Measurements from ENCODE around the gene KIAA2012. TPM values are rescaled to one million over a fixed set of nuclear protein-coding genes. Genes with fewer than 3 reads are reported as not detected.

Gene KIAA2012
- total RNA-seq, 1 donor: not detected

DNA sequence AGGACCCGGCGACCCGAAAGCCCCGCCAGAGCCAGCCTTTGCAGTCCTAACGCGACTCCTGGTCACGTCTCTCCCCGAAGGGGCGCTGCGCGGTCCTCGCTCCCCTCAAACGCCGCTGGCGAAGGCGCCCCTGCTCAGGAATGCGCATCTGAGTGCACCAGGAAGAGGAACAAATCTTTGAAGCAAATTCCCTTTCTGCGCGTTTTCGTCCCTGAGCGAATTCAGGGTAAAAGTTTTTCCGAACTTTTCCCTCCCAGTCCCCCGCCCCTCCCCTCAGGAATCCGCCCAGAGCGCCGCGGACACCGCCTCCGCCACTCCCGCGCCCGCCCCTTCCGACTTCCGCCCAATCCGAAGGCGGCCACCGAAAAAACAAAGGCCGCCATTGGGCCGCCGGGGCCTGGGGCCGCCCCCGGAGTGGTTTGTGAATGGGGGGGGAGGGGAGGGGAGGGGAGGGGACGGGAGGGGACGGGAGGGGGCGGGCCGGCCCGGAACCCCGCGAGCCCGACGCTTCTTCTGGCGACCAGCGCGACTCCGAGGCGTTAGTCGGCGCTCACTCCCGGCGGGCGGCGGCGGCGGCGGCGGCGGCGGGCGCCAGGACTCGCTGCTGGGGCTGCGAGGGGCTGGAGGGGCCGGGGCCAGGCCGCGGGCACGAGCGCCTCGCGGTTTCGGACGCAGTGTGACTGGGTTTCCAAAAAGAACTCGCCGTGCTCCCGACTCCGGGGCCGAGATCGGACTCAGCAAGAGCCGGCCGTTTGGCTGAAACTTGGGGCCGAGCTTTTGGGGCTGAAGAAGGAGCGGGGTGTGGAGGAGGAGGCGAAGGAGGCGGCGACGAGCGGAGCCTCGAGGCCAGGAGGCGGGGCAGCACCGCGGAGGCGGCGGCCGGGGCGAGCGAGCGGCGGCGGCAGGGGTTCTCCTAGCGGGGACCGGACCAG lies 39.5 kb upstream of the KIAA2012 start, which contains the start of gene FZD7:
TSS of gene FZD7 (plus strand) at position 539 of the 932 bp plus-strand sequence. CDS start 793 bp downstream, outside the sequence.
- Histone ChIP-seq H3K27me3 (ENCODE audit: insufficient read depth, low read length) (no peaks in the 10 kb centered on the region), H3K36me3 (ENCODE audit: insufficient read depth, low read length) (peaks cover 23% of the 10 kb centered on the region), H4K20me1 (ENCODE audit: insufficient read depth, low read length) (peaks cover 32% of the 10 kb centered on the region), H3K27ac (ENCODE audit: low read depth, low read length) (peak within 1 kb of the TSS; percentile 91), H2AFZ (ENCODE audit: low read length) (peak within 1 kb of the TSS; percentile 92), H3K4me2 (ENCODE audit: insufficient read depth, low read length) (peak within 1 kb of the TSS; percentile 97), H3K79me2 (ENCODE audit: insufficient read depth, low read length) (peaks cover 41% of the 10 kb centered on the region), H3K4me1 (ENCODE audit: insufficient read depth, low read length) (peaks cover 48% of the 10 kb centered on the region), H3K4me3 (ENCODE audit: insufficient read depth, low read length) (peak within 1 kb of the TSS; percentile 82), H3K9me3 (ENCODE audit: low read depth, low read length) (no peaks in the 10 kb centered on the region)
- TF ChIP-seq, protein P1, sequence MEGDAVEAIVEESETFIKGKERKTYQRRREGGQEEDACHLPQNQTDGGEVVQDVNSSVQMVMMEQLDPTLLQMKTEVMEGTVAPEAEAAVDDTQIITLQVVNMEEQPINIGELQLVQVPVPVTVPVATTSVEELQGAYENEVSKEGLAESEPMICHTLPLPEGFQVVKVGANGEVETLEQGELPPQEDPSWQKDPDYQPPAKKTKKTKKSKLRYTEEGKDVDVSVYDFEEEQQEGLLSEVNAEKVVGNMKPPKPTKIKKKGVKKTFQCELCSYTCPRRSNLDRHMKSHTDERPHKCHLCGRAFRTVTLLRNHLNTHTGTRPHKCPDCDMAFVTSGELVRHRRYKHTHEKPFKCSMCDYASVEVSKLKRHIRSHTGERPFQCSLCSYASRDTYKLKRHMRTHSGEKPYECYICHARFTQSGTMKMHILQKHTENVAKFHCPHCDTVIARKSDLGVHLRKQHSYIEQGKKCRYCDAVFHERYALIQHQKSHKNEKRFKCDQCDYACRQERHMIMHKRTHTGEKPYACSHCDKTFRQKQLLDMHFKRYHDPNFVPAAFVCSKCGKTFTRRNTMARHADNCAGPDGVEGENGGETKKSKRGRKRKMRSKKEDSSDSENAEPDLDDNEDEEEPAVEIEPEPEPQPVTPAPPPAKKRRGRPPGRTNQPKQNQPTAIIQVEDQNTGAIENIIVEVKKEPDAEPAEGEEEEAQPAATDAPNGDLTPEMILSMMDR (IDR thresholded peaks at IDR 0.05; ENCODE audit: extremely low read depth, low read depth, low read length): no peak
- DNase-seq (ENCODE audit: insufficient read length, low spot score, missing footprints): peak; percentile 98

DNA sequence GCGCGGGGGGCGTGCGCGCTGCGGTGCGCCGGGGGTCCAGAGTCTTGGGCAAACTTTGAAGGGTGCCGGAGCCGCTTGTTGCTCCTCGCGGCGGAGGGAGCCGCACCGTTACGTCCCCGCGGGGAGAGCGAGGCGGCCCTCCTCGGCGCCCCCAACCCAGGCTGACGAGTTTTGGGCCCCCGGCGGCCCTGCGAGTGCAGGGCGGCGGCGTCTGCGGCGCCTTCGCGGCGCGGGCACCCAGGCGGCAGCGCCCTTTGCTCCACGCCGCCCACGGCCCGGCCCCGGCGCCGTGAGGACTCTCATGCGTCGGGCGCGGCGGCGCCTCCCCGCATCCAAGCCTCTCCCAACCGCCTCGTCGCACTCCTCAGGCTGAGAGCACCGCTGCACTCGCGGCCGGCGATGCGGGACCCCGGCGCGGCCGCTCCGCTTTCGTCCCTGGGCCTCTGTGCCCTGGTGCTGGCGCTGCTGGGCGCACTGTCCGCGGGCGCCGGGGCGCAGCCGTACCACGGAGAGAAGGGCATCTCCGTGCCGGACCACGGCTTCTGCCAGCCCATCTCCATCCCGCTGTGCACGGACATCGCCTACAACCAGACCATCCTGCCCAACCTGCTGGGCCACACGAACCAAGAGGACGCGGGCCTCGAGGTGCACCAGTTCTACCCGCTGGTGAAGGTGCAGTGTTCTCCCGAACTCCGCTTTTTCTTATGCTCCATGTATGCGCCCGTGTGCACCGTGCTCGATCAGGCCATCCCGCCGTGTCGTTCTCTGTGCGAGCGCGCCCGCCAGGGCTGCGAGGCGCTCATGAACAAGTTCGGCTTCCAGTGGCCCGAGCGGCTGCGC lies 38.6 kb upstream of the KIAA2012 start:
- Histone ChIP-seq H3K79me2 (ENCODE audit: insufficient read depth, low read length) (peaks cover 50% of the 10 kb centered on the region), H3K4me2 (ENCODE audit: insufficient read depth, low read length) (peak overlapping the region; percentile 97), H3K9me3 (ENCODE audit: low read depth, low read length) (no peaks in the 10 kb centered on the region), H3K36me3 (ENCODE audit: insufficient read depth, low read length) (peaks cover 23% of the 10 kb centered on the region), H4K20me1 (ENCODE audit: insufficient read depth, low read length) (peaks cover 39% of the 10 kb centered on the region), H3K27me3 (ENCODE audit: insufficient read depth, low read length) (no peaks in the 10 kb centered on the region), H3K4me1 (ENCODE audit: insufficient read depth, low read length) (peaks cover 57% of the 10 kb centered on the region), H3K27ac (ENCODE audit: low read depth, low read length) (peak overlapping the region; percentile 72), H3K4me3 (ENCODE audit: insufficient read depth, low read length) (peak overlapping the region; percentile 82), H2AFZ (ENCODE audit: low read length) (no peak overlapping the region)
- TF ChIP-seq, protein P1 (IDR thresholded peaks at IDR 0.05; ENCODE audit: extremely low read depth, low read depth, low read length): no peak
- DNase-seq (ENCODE audit: insufficient read length, low spot score, missing footprints): peak; percentile 89

DNA sequence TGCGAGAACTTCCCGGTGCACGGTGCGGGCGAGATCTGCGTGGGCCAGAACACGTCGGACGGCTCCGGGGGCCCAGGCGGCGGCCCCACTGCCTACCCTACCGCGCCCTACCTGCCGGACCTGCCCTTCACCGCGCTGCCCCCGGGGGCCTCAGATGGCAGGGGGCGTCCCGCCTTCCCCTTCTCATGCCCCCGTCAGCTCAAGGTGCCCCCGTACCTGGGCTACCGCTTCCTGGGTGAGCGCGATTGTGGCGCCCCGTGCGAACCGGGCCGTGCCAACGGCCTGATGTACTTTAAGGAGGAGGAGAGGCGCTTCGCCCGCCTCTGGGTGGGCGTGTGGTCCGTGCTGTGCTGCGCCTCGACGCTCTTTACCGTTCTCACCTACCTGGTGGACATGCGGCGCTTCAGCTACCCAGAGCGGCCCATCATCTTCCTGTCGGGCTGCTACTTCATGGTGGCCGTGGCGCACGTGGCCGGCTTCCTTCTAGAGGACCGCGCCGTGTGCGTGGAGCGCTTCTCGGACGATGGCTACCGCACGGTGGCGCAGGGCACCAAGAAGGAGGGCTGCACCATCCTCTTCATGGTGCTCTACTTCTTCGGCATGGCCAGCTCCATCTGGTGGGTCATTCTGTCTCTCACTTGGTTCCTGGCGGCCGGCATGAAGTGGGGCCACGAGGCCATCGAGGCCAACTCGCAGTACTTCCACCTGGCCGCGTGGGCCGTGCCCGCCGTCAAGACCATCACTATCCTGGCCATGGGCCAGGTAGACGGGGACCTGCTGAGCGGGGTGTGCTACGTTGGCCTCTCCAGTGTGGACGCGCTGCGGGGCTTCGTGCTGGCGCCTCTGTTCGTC lies 37.7 kb upstream of the KIAA2012 start:
- Histone ChIP-seq H3K4me2 (ENCODE audit: insufficient read depth, low read length) (peak overlapping the region; percentile 97), H3K27ac (ENCODE audit: low read depth, low read length) (peak overlapping the region; percentile 72), H2AFZ (ENCODE audit: low read length) (no peak overlapping the region), H3K79me2 (ENCODE audit: insufficient read depth, low read length) (peaks cover 53% of the 10 kb centered on the region), H3K36me3 (ENCODE audit: insufficient read depth, low read length) (peaks cover 23% of the 10 kb centered on the region), H3K27me3 (ENCODE audit: insufficient read depth, low read length) (no peaks in the 10 kb centered on the region), H4K20me1 (ENCODE audit: insufficient read depth, low read length) (peaks cover 41% of the 10 kb centered on the region), H3K9me3 (ENCODE audit: low read depth, low read length) (no peaks in the 10 kb centered on the region), H3K4me3 (ENCODE audit: insufficient read depth, low read length) (peak overlapping the region; percentile 82), H3K4me1 (ENCODE audit: insufficient read depth, low read length) (peaks cover 61% of the 10 kb centered on the region)
- TF ChIP-seq, protein P1 (IDR thresholded peaks at IDR 0.05; ENCODE audit: extremely low read depth, low read depth, low read length): peak; percentile 60
- peak; percentile 90 for DNase-seq (ENCODE audit: insufficient read length, low spot score, missing footprints)
